ENCODE measurements around the gene ZNF165. TPM values are rescaled to one million over a fixed set of nuclear protein-coding genes. Genes with fewer than 3 reads are reported as not detected.
"Not testable (repeated sequence)": the region's sequence is repeated elsewhere in the genome, so short reads cannot be mapped to it uniquely, and the experiment has no call there.

ZNF165 gene
- total RNA-seq, 1 experiment from 2014 or later, result 0.58 TPM

DNA sequence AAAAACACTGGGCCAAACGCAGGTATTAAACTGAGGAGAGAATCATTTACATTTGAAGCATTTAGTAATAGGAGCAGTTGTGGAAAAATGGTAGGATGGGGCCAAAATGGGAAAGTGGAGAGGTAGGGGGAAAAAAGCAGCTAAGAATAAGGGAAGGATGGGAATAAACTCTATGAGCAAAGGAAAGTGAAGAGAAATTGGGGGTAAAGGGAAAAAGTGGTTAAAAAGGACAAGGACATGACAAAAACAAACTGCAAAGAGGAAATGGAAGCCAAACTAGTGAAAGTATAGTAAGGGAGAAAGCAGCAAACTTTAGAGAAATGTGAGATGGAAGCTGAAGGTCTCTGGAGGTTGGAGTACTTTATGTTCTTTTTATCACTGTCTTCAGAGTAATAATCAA, 37.8 kb downstream of the ZNF165 start:
- BruUV-seq (replicated peaks), result no TSS peak
- Histone ChIP-seq H3K36me3 (ENCODE audit: insufficient read depth, low read length, poor library complexity, severe bottlenecking) (peaks cover 44% of the 10 kb centered on the region), H3K4me3 (ENCODE audit: low read depth, low read length, poor library complexity, severe bottlenecking) (no peak overlapping the region), H3K27ac (ENCODE audit: low read depth, low read length, poor library complexity, severe bottlenecking) (no peak overlapping the region), H3K4me1 (ENCODE audit: insufficient read depth, low read length, poor library complexity, severe bottlenecking) (no peaks in the 10 kb centered on the region), H3K9me3 (ENCODE audit: low read depth, low read length, poor library complexity, severe bottlenecking) (no peaks in the 10 kb centered on the region), H3K27me3 (replicated peaks; ENCODE audit: insufficient read depth, low read depth, low read length, poor library complexity) (no peaks in the 10 kb centered on the region)
- ChIA-PET CTCF (no interaction called here), POLR2A (ENCODE audit: low non-redundant PET) (no interaction called here)
- TF ChIP-seq, protein P1, sequence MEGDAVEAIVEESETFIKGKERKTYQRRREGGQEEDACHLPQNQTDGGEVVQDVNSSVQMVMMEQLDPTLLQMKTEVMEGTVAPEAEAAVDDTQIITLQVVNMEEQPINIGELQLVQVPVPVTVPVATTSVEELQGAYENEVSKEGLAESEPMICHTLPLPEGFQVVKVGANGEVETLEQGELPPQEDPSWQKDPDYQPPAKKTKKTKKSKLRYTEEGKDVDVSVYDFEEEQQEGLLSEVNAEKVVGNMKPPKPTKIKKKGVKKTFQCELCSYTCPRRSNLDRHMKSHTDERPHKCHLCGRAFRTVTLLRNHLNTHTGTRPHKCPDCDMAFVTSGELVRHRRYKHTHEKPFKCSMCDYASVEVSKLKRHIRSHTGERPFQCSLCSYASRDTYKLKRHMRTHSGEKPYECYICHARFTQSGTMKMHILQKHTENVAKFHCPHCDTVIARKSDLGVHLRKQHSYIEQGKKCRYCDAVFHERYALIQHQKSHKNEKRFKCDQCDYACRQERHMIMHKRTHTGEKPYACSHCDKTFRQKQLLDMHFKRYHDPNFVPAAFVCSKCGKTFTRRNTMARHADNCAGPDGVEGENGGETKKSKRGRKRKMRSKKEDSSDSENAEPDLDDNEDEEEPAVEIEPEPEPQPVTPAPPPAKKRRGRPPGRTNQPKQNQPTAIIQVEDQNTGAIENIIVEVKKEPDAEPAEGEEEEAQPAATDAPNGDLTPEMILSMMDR (conservative IDR thresholded peaks at IDR 0.05; ENCODE audit: low read depth, low read length), result no peak
- TF ChIP-seq EZH2 (IDR thresholded peaks at IDR 0.05; ENCODE audit: borderline replicate concordance, low read depth, low read length, poor library complexity, severe bottlenecking), result no peak
- intact Hi-C loops (cut with micrococcal nuclease; ENCODE audit: unreplicated experiment), result no loop called here
- DNase-seq (ENCODE audit: low spot score), result no peak

DNA sequence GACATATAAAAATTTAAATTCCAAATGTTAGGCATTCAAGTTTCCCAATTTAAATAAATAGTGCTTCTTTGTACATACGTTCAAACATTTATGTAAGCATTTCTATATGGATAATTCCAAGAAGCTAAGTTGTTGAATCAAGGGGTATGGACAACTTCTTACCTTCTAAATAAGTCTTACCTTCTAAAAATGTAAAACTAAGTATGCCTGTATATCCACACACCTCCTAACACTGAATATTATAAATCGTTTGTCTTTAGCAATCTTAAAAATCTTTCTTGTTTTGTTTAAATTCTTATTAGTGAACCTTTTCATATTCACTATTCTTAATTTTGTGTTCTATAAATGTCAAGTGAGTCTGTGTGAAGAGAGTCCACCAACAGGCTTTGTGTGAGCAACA, 41.5 kb downstream of the ZNF165 start:
- Histone ChIP-seq H3K4me1 (ENCODE audit: insufficient read depth, low read length, poor library complexity, severe bottlenecking) (peaks cover 4% of the 10 kb centered on the region), H3K27ac (ENCODE audit: low read depth, low read length, poor library complexity, severe bottlenecking) (no peak overlapping the region), H3K27me3 (replicated peaks; ENCODE audit: insufficient read depth, low read depth, low read length, poor library complexity) (no peaks in the 10 kb centered on the region), H3K9me3 (ENCODE audit: low read depth, low read length, poor library complexity, severe bottlenecking) (no peaks in the 10 kb centered on the region), H3K36me3 (ENCODE audit: insufficient read depth, low read length, poor library complexity, severe bottlenecking) (peaks cover 28% of the 10 kb centered on the region), H3K4me3 (ENCODE audit: low read depth, low read length, poor library complexity, severe bottlenecking) (no peak overlapping the region)
- ChIA-PET CTCF (no interaction called here), POLR2A (ENCODE audit: low non-redundant PET) (no interaction called here)
- DNase-seq (ENCODE audit: low spot score), result no peak
- intact Hi-C loops (cut with micrococcal nuclease; ENCODE audit: unreplicated experiment), result no loop called here
- BruUV-seq (replicated peaks), result no TSS peak
- no peak for TF ChIP-seq EZH2 (IDR thresholded peaks at IDR 0.05; ENCODE audit: borderline replicate concordance, low read depth, low read length, poor library complexity, severe bottlenecking)
- TF ChIP-seq, protein P1 (conservative IDR thresholded peaks at IDR 0.05; ENCODE audit: low read depth, low read length), result no peak

GRCh38 chr6:28122283-28122682, 41.9 kb downstream of the ZNF165 start:
- H3K4me3 ChIP-seq (ENCODE audit: low read depth, low read length, poor library complexity, severe bottlenecking); H3K4me1 ChIP-seq (ENCODE audit: insufficient read depth, low read length, poor library complexity, severe bottlenecking); H3K27me3 ChIP-seq (replicated peaks; ENCODE audit: insufficient read depth, low read depth, low read length, poor library complexity); BruUV-seq (replicated peaks); CTCF ChIA-PET; intact Hi-C loops (cut with micrococcal nuclease; ENCODE audit: unreplicated experiment); DNase-seq (ENCODE audit: low spot score); POLR2A ChIA-PET (ENCODE audit: low non-redundant PET); H3K9me3 ChIP-seq (ENCODE audit: low read depth, low read length, poor library complexity, severe bottlenecking); H3K27ac ChIP-seq (ENCODE audit: low read depth, low read length, poor library complexity, severe bottlenecking): not testable (repeated sequence)
- H3K36me3 ChIP-seq (ENCODE audit: insufficient read depth, low read length, poor library complexity, severe bottlenecking), result peaks cover 28% of the 10 kb centered on the region

DNA sequence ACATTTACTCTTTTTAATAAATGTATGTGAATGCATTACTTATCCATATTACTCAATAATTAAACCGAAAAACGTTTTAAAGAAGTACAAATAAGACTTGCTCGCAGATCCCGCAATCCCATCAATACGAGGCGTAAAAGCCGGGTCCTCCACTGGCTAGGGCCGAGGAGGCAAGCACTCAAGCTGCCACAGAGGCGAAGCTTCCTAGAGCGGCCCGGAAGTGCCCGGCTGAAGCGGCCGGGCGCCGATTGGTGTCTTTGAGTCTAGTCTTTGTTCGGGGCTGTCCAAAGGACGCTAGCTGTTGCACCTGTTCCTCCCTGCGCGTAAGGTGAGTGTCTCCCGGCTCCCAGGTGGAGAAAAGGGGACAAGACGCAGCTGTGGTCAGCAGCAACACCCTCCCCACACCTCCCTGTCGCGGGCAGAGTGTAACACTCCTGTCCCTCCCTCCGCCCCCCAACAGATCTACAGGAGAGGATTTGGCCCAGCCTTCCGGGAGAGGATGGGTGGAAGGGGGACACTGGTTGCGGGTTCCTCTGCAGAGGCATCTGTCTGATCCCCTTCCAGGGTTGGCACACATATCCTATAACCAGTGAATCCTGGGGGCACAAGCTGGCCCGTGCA, 44.1 kb downstream of the ZNF165 start, which contains the start of gene ZSCAN16:
ZSCAN16 (plus strand) TSS at position 260 of the 621 bp plus-strand sequence. CDS start 835 bp downstream, outside the sequence.
- ChIA-PET CTCF (interaction anchor here (0.5 to 0.6 kb wide), 2 partner anchors 14 to 904 kb away, joined by 3 to 4 read pairs; no protein-coding TSS in a partner anchor), POLR2A (ENCODE audit: low non-redundant PET) (interaction anchor here (0.7 kb wide), 1 partner anchor 234 kb away, joined by 4 read pairs; no protein-coding TSS in a partner anchor)
- Histone ChIP-seq H3K36me3 (ENCODE audit: insufficient read depth, low read length, poor library complexity, severe bottlenecking) (peaks cover 40% of the 10 kb centered on the region), H3K27me3 (replicated peaks; ENCODE audit: insufficient read depth, low read depth, low read length, poor library complexity) (no peaks in the 10 kb centered on the region), H3K4me3 (ENCODE audit: low read depth, low read length, poor library complexity, severe bottlenecking) (peak within 1 kb of the TSS; percentile 69), H3K27ac (ENCODE audit: low read depth, low read length, poor library complexity, severe bottlenecking) (peak within 1 kb of the TSS; percentile 73), H3K4me1 (ENCODE audit: insufficient read depth, low read length, poor library complexity, severe bottlenecking) (peaks cover 4% of the 10 kb centered on the region), H3K9me3 (ENCODE audit: low read depth, low read length, poor library complexity, severe bottlenecking) (no peaks in the 10 kb centered on the region)
- TF ChIP-seq, protein P1 (conservative IDR thresholded peaks at IDR 0.05; ENCODE audit: low read depth, low read length), result no peak
- TF ChIP-seq EZH2 (IDR thresholded peaks at IDR 0.05; ENCODE audit: borderline replicate concordance, low read depth, low read length, poor library complexity, severe bottlenecking), result no peak
- DNase-seq (ENCODE audit: low spot score), result peak; percentile 92
- intact Hi-C loops (cut with micrococcal nuclease; ENCODE audit: unreplicated experiment), result no loop called here
- BruUV-seq (replicated peaks), result no TSS peak
